Ishikawa (cell line): ENCODE measurements around the gene TANC1.

Experiments
- CEBPB ChIP-seq: IDR thresholded peaks from 2 replicates; pipeline ENCODE4 v1.6.1; 2012
- CREB1 ChIP-seq: IDR thresholded peaks from 2 replicates; pipeline ENCODE4 v1.6.1; 2012; ENCODE audit warnings: low read depth
- EGR1 ChIP-seq: IDR thresholded peaks from 2 replicates; pipeline ENCODE4 v1.6.1; 2012
- EP300 ChIP-seq: IDR thresholded peaks from 2 replicates; pipeline ENCODE4 v1.6.1; 2012; ENCODE audit warnings: borderline replicate concordance
- FOXM1 ChIP-seq: IDR thresholded peaks from 2 replicates; pipeline ENCODE4 v1.6.1; 2012; ENCODE audit warnings: low read depth, borderline replicate concordance
- MAX ChIP-seq: IDR thresholded peaks from 2 replicates; pipeline ENCODE4 v1.6.1; 2012
- NFIC ChIP-seq: IDR thresholded peaks from 2 replicates; pipeline ENCODE4 v1.6.1; 2012
- RAD21 ChIP-seq: IDR thresholded peaks from 2 replicates; pipeline ENCODE4 v1.6.1; 2012; ENCODE audit warnings: low read depth
- TAF1 ChIP-seq: IDR thresholded peaks from 2 replicates; pipeline ENCODE4 v1.6.1; 2012; ENCODE audit warnings: low read depth, mild to moderate bottlenecking
- TCF12 ChIP-seq: IDR thresholded peaks from 2 replicates; pipeline ENCODE4 v1.6.1; 2012; ENCODE audit warnings: low read depth
- TEAD4 ChIP-seq: IDR thresholded peaks from 2 replicates; pipeline ENCODE4 v1.6.1; 2012
- USF1 ChIP-seq: IDR thresholded peaks from 2 replicates; pipeline ENCODE4 v1.6.1; 2012
- YY1 ChIP-seq: IDR thresholded peaks from 2 replicates; pipeline ENCODE4 v1.6.1; 2012; ENCODE audit warnings: low read depth
- ZBTB7A ChIP-seq: IDR thresholded peaks from 2 replicates; pipeline ENCODE4 v1.6.1; 2012; ENCODE audit warnings: low read depth
- TF ChIP-seq, protein P1 (sequence below): IDR thresholded peaks from 2 replicates; pipeline ENCODE4 v1.6.1; 2012; ENCODE audit warnings: low read depth, mild to moderate bottlenecking

The TANC1 gene

DNA sequence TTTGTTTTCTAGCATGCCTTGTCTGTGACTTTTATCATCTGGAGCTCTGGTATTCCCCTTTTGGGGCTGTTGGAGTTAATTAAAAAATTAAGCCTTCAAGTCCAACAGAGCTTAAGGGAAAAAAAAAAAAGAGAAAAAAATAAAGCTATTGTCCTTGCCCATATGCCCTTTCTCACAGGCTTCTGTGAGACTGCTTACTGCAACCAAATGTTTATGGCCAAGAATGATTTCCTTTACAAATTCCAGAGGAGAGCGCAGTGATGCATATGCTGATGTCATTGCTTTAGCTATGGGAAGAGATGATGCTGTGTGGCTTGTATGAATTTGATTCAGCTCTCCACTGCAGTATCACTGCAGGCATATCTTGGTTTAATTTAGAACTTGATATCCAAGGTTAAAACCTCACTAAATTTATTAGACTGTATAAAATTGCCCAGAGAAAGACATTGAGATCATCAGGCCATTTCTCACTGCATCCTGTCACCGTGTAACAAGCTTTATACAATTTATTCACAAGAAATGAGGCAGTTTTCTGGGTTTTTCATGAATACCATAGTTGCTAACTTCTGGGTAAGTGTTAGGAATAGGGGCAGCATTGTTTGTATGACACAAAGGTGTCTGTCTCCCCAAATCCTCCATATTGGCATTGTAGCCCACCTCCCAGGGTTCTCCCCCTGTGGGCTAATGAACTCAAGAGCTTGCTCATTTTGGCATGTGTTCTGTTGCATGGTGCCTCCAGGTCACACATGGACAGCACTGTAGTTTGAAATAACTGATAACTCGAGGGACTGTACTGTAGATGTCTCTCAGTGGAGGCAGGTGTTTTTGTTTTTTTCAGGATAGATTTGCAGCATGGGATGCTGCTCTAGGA, 85.0 kb downstream of the TANC1 start:
- no peak for TF ChIP-seq FOXM1
- no peak for TF ChIP-seq TCF12

GRCh38 chr2:159054032-159054334, 85.5 kb downstream of the TANC1 start:
- TF ChIP-seq TCF12, result no peak

- TF ChIP-seq USF1 (no peak), TEAD4 (no peak), TCF12 (no peak), YY1 (no peak), TAF1 (no peak), RAD21 (no peak)
Observed at GRCh38 chr2:159054985-159055384, 86.5 kb downstream of the TANC1 start.

DNA sequence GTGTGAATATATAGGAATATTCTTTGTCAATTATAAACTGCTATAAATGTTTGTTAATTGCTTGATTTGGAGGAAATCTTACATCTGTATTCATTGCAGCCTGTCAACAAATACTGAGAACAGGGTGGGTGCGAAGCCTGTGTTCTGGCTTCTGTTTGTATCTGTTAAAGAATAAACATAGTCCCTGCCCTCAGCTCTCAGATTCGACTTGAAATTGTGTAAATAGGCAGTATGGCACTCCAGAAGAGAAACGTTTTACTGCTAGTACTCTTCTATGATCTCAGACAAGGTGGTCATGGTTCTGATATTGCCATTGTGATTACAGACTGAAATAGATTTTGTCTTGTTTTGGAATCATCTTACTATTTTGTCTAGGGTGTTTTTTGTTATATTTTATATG, 92.1 kb downstream of the TANC1 start:
- TF ChIP-seq TAF1 (no peak), YY1 (no peak), TCF12 (no peak), NFIC (no peak), EGR1 (no peak), TEAD4 (no peak), EP300 (no peak), RAD21 (no peak), CEBPB (no peak), USF1 (no peak), CREB1 (no peak)
- TF ChIP-seq, protein P1, sequence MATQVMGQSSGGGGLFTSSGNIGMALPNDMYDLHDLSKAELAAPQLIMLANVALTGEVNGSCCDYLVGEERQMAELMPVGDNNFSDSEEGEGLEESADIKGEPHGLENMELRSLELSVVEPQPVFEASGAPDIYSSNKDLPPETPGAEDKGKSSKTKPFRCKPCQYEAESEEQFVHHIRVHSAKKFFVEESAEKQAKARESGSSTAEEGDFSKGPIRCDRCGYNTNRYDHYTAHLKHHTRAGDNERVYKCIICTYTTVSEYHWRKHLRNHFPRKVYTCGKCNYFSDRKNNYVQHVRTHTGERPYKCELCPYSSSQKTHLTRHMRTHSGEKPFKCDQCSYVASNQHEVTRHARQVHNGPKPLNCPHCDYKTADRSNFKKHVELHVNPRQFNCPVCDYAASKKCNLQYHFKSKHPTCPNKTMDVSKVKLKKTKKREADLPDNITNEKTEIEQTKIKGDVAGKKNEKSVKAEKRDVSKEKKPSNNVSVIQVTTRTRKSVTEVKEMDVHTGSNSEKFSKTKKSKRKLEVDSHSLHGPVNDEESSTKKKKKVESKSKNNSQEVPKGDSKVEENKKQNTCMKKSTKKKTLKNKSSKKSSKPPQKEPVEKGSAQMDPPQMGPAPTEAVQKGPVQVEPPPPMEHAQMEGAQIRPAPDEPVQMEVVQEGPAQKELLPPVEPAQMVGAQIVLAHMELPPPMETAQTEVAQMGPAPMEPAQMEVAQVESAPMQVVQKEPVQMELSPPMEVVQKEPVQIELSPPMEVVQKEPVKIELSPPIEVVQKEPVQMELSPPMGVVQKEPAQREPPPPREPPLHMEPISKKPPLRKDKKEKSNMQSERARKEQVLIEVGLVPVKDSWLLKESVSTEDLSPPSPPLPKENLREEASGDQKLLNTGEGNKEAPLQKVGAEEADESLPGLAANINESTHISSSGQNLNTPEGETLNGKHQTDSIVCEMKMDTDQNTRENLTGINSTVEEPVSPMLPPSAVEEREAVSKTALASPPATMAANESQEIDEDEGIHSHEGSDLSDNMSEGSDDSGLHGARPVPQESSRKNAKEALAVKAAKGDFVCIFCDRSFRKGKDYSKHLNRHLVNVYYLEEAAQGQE, result no peak

- TF ChIP-seq TAF1, result no peak
- TF ChIP-seq EP300, result no peak
- TF ChIP-seq, protein P1, result no peak
- no peak for TF ChIP-seq NFIC
- TF ChIP-seq CEBPB, result no peak
- no peak for TF ChIP-seq USF1
- TF ChIP-seq YY1, result no peak
- no peak for TF ChIP-seq MAX
- TF ChIP-seq CREB1, result no peak
- no peak for TF ChIP-seq FOXM1
- TF ChIP-seq ZBTB7A, result no peak
- no peak for TF ChIP-seq RAD21
- TF ChIP-seq EGR1, result no peak
- TF ChIP-seq TEAD4, result no peak
Observed at GRCh38 chr2:159063677-159064076, 95.2 kb downstream of the TANC1 start.

GRCh38 chr2:159064446-159065301, 96.2 kb downstream of the TANC1 start:
- TF ChIP-seq YY1, result peak; percentile 59; the same call in 1 of the 2 replicates
- TF ChIP-seq CREB1, result no peak
- TF ChIP-seq EP300, result peak; percentile 67
- TF ChIP-seq EGR1, result no peak
- no peak; the same call in none of the 2 replicates for TF ChIP-seq NFIC
- TF ChIP-seq, protein P1, result no peak
- TF ChIP-seq TEAD4, result 0 out of 2 replicates have a peak, but pooled peaks have one; percentile 6
- no peak for TF ChIP-seq ZBTB7A
- no peak for TF ChIP-seq TAF1
- no peak for TF ChIP-seq USF1
- TF ChIP-seq MAX, result 0 out of 2 replicates have a peak, but pooled peaks have one; percentile 8
- no peak for TF ChIP-seq RAD21
- peak; percentile 28; the same call in 1 of the 2 replicates for TF ChIP-seq FOXM1
- TF ChIP-seq TCF12, result peak; percentile 21; the same call in 1 of the 2 replicates
- peak; percentile 76 for TF ChIP-seq CEBPB
